HCT116 (cell line): ENCODE measurements around the gene ANKRD22. TPM values are rescaled to one million over a fixed set of nuclear protein-coding genes. Genes with fewer than 3 reads are reported as not detected.

Experiments used
- ATAC-seq: fragments of 200-7000 bp; cut with Tn5 transposase; 2 replicates; pipeline ENCODE4 v1.9.1; 2020; ENCODE audit warnings: mild to moderate bottlenecking, moderate library complexity
- BruUV-seq: library from RNA; stranded (reverse); fragments of 400-500 nt; replicated peaks from 2 replicates; lab custom pipeline; 2021; lab: Mats Ljungman, UMichigan
- CTCF ChIA-PET: fragments of 300-600 bp; sonication (Branson Sonifier 250); formaldehyde crosslinking; loops from one replicate; lab custom pipeline; 2021; ENCODE audit warnings: antibody characterized with exemption; lab: Charles Lee
- POLR2A ChIA-PET: fragments of 300-600, 350-600 bp; sonication (Branson Sonifier 250); formaldehyde crosslinking; loops from one replicate; lab custom pipeline; 2021; ENCODE audit warnings: antibody characterized with exemption; lab: Charles Lee
- RAD21 ChIA-PET, 2 experiments: fragments of 300-600 bp; sonication (Branson Sonifier 250); formaldehyde crosslinking; loops; one replicate each; lab custom pipeline; 2023; ENCODE audit warnings: low total read pairs in 2 of 2; ENCODE audit not compliant: uncharacterized antibody in 2 of 2, unreplicated experiment in 2 of 2, low non-redundant PET in 1 of 2; lab: Charles Lee
- DNase-seq: peaks from one replicate; pipeline ENCODE4 v3.0.0-alpha.2; 2010; ENCODE audit warnings: low read depth, low spot score
- H2AFZ ChIP-seq: fragments of 200-600 bp; shearing (Covaris generic), sonication (generic); 2 replicates; pipeline ENCODE4 v1.6.1; 2017; ENCODE audit warnings: low read depth, mixed run types, mixed read lengths, antibody characterized with exemption, low read length; ENCODE audit not compliant: poor library complexity, severe bottlenecking
- H3K27ac ChIP-seq: 2 replicates; pipeline ENCODE4 v1.5.1; 2012; ENCODE audit warnings: low read depth, low read length
- H3K27me3 ChIP-seq: fragments of 200-600 bp; sonication (generic); 2 replicates; pipeline ENCODE4 v1.6.1; 2016; ENCODE audit warnings: mixed run types, low read length, mixed read lengths; ENCODE audit not compliant: insufficient read depth
- H3K36me3 ChIP-seq, 2 experiments: fragments of 200-500 bp in 1 of 2; fragments of 200-600 bp in 1 of 2; sonication (Bioruptor generic) in 1 of 2; sonication (generic) in 1 of 2; 2 replicates each; pipeline versions ENCODE4 v1.5.1 to v1.6.1; 2014 to 2016; ENCODE audit warnings: low read length in 2 of 2, inconsistent platforms in 1 of 2, mixed read lengths in 1 of 2, mixed run types in 1 of 2; ENCODE audit not compliant: insufficient read depth in 2 of 2, control insufficient read depth in 1 of 2
- H3K4me1 ChIP-seq, 2 experiments: fragments of 200-600 bp in 1 of 2; sonication (generic) in 1 of 2; 2 replicates each; pipeline versions ENCODE4 v1.5.1 to v1.6.1; 2012 to 2017; ENCODE audit warnings: low read length in 2 of 2, inconsistent platforms in 1 of 2, mild to moderate bottlenecking in 1 of 2, mixed read lengths in 1 of 2, mixed run types in 1 of 2, moderate library complexity in 1 of 2; ENCODE audit not compliant: insufficient read depth in 2 of 2, control insufficient read depth in 1 of 2
- H3K4me2 ChIP-seq: fragments of 200-600 bp; sonication (generic); 2 replicates; pipeline ENCODE4 v1.6.1; 2017; ENCODE audit warnings: mixed run types, low read length, mixed read lengths
- H3K4me3 ChIP-seq, 2 experiments: fragments of 200-600 bp in 1 of 2; sonication (generic) in 1 of 2; replicated peaks in 1 of 2; 2 replicates each; pipeline ENCODE4 v1.5.1; 2011 to 2016; ENCODE audit warnings: low read length in 2 of 2, control low read depth in 1 of 2, low read depth in 1 of 2, mild to moderate bottlenecking in 1 of 2, mixed read lengths in 1 of 2, mixed run types in 1 of 2
- H3K79me2 ChIP-seq: fragments of 200-600 bp; sonication (generic); 2 replicates; pipeline ENCODE4 v1.6.1; 2017; ENCODE audit warnings: mild to moderate bottlenecking, mixed run types, low read length, moderate library complexity, mixed read lengths; ENCODE audit not compliant: insufficient read depth
- H3K9ac ChIP-seq: fragments of 200-600 bp; sonication (generic); 2 replicates; pipeline ENCODE4 v1.6.1; 2016; ENCODE audit warnings: low read length, mixed read lengths
- H3K9me2 ChIP-seq: fragments of 200-600 bp; sonication (generic), shearing (Covaris generic); 2 replicates; pipeline ENCODE4 v1.6.1; 2017; ENCODE audit warnings: mixed run types, mild to moderate bottlenecking, moderate library complexity; ENCODE audit not compliant: insufficient read depth
- H3K9me3 ChIP-seq, 2 experiments: fragments of 200-500 bp in 1 of 2; fragments of 200-600 bp in 1 of 2; sonication (Bioruptor generic) in 1 of 2; sonication (generic) in 1 of 2; 2 replicates each; pipeline ENCODE4 v1.6.1; 2014 to 2017; ENCODE audit warnings: low read length in 2 of 2, mixed read lengths in 2 of 2, inconsistent platforms in 1 of 2, low read depth in 1 of 2, mild to moderate bottlenecking in 1 of 2, mixed run types in 1 of 2, moderate library complexity in 1 of 2; ENCODE audit not compliant: control insufficient read depth in 1 of 2, insufficient read depth in 1 of 2
- H4K20me1 ChIP-seq: fragments of 200-600 bp; sonication (generic), shearing (Covaris generic); 2 replicates; pipeline ENCODE4 v1.6.1; 2017; ENCODE audit warnings: mixed run types, mild to moderate bottlenecking, moderate library complexity; ENCODE audit not compliant: insufficient read depth
- CBX3 ChIP-seq: IDR thresholded peaks from 2 replicates; pipeline ENCODE4 v1.6.1; 2012; ENCODE audit warnings: low read depth
- EZH2phosphoT487 ChIP-seq: fragments of 200-600 bp; IDR thresholded peaks from 2 replicates; pipeline ENCODE4 v1.6.1; 2018; ENCODE audit warnings: antibody characterized with exemption, borderline replicate concordance
- JUND ChIP-seq: IDR thresholded peaks from 2 replicates; pipeline ENCODE4 v1.6.1; 2012
- POLR2A ChIP-seq: IDR thresholded peaks from 2 replicates; pipeline ENCODE4 v1.7.0; 2011; ENCODE audit warnings: borderline replicate concordance; ENCODE audit not compliant: insufficient read depth, insufficient read length; ENCODE audit errors: extremely low read depth
- SIN3A ChIP-seq: IDR thresholded peaks from 2 replicates; pipeline ENCODE4 v1.6.1; 2012; ENCODE audit warnings: low read depth
- SP1 ChIP-seq: IDR thresholded peaks from 2 replicates; pipeline ENCODE4 v1.6.1; 2012; ENCODE audit warnings: low read depth
- SRF ChIP-seq: IDR thresholded peaks from 2 replicates; pipeline ENCODE4 v1.6.1; 2012; ENCODE audit warnings: low read depth
- TCF7L2 ChIP-seq: IDR thresholded peaks from 2 replicates; pipeline ENCODE4 v1.7.0; 2011; ENCODE audit warnings: borderline replicate concordance, inconsistent platforms; ENCODE audit not compliant: insufficient read depth, insufficient read length; ENCODE audit errors: extremely low read depth
- YY1 ChIP-seq: IDR thresholded peaks from 2 replicates; pipeline ENCODE4 v1.6.1; 2011; ENCODE audit warnings: low read length, low read depth, moderate library complexity, mild to moderate bottlenecking; ENCODE audit not compliant: insufficient replicate concordance; ENCODE audit errors: extremely low read depth
- ZFX ChIP-seq: fragments of 450-650 bp; IDR thresholded peaks from 2 replicates; pipeline ENCODE4 v1.6.1; 2017
- ZNF274 ChIP-seq: fragments of 200-500 bp; sonication (Bioruptor generic); IDR thresholded peaks from 2 replicates; pipeline ENCODE4 v1.6.1; 2014; ENCODE audit warnings: mild to moderate bottlenecking, low read depth, low read length, inconsistent platforms
- intact Hi-C: fragments of 100-400 bp; cut with micrococcal nuclease; formaldehyde crosslinking; loops from 2 replicates; pipeline ENCODE4 v1.10.0; 2022
- total RNA-seq: library from RNA; stranded (reverse); gene quantifications from one replicate; pipeline ENCODE4 v1.2.1, GENCODE V29; 2021; ENCODE audit not compliant: unreplicated experiment
- TF ChIP-seq, protein P1 (sequence below): IDR thresholded peaks from 2 replicates; pipeline ENCODE4 v1.6.1; 2012
- TF ChIP-seq, protein P2 (sequence below): IDR thresholded peaks from 2 replicates; pipeline ENCODE4 v1.6.1; 2012
- TF ChIP-seq, protein P3 (sequence below): IDR thresholded peaks from 2 replicates; pipeline ENCODE4 v1.6.1; 2012; ENCODE audit warnings: low read depth

ANKRD22 gene
- total RNA-seq, 1 experiment from 2014 or later: 2.3 TPM

DNA sequence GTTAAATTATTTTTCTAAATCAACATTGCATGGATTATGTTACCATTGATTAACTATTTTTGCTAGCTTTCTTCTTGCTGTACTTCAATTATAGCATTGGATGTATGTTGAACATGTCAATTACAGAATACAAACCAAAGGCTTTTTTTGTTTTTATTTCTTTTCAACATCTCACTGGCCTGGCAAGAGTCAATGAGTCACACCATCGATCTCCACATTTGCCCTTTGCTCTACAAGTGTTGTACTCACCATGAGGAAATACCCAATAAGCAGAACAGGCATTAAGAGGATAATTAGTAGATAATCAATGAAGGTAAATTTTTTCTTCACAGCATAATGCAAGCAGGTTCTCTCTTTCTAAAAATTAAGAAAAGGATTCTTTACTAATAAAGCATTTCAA, 23.3 kb downstream of the ANKRD22 start:
- ChIA-PET RAD21 (no interaction called here), CTCF (interaction anchor here (1.4 kb wide), 1 partner anchor 106 kb away, joined by 5 read pairs; no protein-coding TSS in a partner anchor), POLR2A (no interaction called here)
- ATAC-seq (no peak), DNase-seq (no peak)
- H3K4me3 ChIP-seq: no peak overlapping the region
- peaks cover 3 to 6% of the 10 kb centered on the region in 2 experiments; a peak in 1 of 4 replicates for H3K4me1 ChIP-seq
- H3K4me2 ChIP-seq: no peak overlapping the region
- H3K9me3 ChIP-seq: no peaks in the 10 kb centered on the region
- no peaks in the 10 kb centered on the region for H3K27me3 ChIP-seq
- H4K20me1 ChIP-seq: no peaks in the 10 kb centered on the region
- no TSS peak for BruUV-seq
- H3K36me3 ChIP-seq: no peaks in the 10 kb centered on the region
- no peak overlapping the region for H3K27ac ChIP-seq
- TF ChIP-seq, protein P1, sequence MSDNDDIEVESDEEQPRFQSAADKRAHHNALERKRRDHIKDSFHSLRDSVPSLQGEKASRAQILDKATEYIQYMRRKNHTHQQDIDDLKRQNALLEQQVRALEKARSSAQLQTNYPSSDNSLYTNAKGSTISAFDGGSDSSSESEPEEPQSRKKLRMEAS: no peak
- no peak for TF ChIP-seq EZH2phosphoT487
- TF ChIP-seq YY1: no peak
- TF ChIP-seq, protein P2, sequence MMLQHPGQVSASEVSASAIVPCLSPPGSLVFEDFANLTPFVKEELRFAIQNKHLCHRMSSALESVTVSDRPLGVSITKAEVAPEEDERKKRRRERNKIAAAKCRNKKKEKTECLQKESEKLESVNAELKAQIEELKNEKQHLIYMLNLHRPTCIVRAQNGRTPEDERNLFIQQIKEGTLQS: no peak
- no peak for TF ChIP-seq ZNF274
- TF ChIP-seq POLR2A: no peak
- TF ChIP-seq, protein P3, sequence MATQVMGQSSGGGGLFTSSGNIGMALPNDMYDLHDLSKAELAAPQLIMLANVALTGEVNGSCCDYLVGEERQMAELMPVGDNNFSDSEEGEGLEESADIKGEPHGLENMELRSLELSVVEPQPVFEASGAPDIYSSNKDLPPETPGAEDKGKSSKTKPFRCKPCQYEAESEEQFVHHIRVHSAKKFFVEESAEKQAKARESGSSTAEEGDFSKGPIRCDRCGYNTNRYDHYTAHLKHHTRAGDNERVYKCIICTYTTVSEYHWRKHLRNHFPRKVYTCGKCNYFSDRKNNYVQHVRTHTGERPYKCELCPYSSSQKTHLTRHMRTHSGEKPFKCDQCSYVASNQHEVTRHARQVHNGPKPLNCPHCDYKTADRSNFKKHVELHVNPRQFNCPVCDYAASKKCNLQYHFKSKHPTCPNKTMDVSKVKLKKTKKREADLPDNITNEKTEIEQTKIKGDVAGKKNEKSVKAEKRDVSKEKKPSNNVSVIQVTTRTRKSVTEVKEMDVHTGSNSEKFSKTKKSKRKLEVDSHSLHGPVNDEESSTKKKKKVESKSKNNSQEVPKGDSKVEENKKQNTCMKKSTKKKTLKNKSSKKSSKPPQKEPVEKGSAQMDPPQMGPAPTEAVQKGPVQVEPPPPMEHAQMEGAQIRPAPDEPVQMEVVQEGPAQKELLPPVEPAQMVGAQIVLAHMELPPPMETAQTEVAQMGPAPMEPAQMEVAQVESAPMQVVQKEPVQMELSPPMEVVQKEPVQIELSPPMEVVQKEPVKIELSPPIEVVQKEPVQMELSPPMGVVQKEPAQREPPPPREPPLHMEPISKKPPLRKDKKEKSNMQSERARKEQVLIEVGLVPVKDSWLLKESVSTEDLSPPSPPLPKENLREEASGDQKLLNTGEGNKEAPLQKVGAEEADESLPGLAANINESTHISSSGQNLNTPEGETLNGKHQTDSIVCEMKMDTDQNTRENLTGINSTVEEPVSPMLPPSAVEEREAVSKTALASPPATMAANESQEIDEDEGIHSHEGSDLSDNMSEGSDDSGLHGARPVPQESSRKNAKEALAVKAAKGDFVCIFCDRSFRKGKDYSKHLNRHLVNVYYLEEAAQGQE: no peak
- TF ChIP-seq JUND: no peak
- TF ChIP-seq ZFX: no peak
- no peak for TF ChIP-seq SIN3A
- no peak for TF ChIP-seq SP1
- no peak for TF ChIP-seq TCF7L2
- TF ChIP-seq CBX3: no peak
- no peak for TF ChIP-seq SRF
- no peaks in the 10 kb centered on the region for H3K9me2 ChIP-seq
- intact Hi-C loops: no loop called here
- no peak overlapping the region for H3K9ac ChIP-seq
- no peaks in the 10 kb centered on the region for H3K79me2 ChIP-seq
- no peak overlapping the region for H2AFZ ChIP-seq
